IMR-90 (cell line): ENCODE results near the gene THSD8.
A peak's percentile ranks its signal among the peaks of the same experiment; 100 is the strongest.

Experiments used
- BHLHE40 ChIP-seq: fragments of 150-350 bp; IDR thresholded peaks from 2 replicates; pipeline ENCODE4 v1.6.1; 2016; ENCODE audit warnings: mild to moderate bottlenecking, low read depth, low read length
- CEBPB ChIP-seq: IDR thresholded peaks from 2 replicates; pipeline ENCODE4 v1.6.1; 2012; ENCODE audit warnings: low read depth, low read length, improper control_type of control experiment
- CTCF ChIP-seq: conservative IDR thresholded peaks from 2 replicates; pipeline ENCODE4 v1.5.1; 2012; ENCODE audit warnings: mild to moderate bottlenecking, low read depth, low read length, improper control_type of control experiment
- FOS ChIP-seq: fragments of 150-350 bp; IDR thresholded peaks from 2 replicates; pipeline ENCODE4 v1.6.1; 2016; ENCODE audit warnings: low read depth, low read length
- MAFK ChIP-seq: IDR thresholded peaks from 2 replicates; pipeline ENCODE4 v1.6.1; 2012; ENCODE audit warnings: low read depth, low read length, improper control_type of control experiment
- POLR2A ChIP-seq: IDR thresholded peaks from 2 replicates; pipeline ENCODE4 v1.6.1; 2012; ENCODE audit warnings: mild to moderate bottlenecking, low read depth, low read length
- RAD21 ChIP-seq: IDR thresholded peaks from 2 replicates; pipeline ENCODE4 v1.6.1; 2012; ENCODE audit warnings: low read length, improper control_type of control experiment
- RCOR1 ChIP-seq: IDR thresholded peaks from 2 replicates; pipeline ENCODE4 v1.6.1; 2012; ENCODE audit warnings: mild to moderate bottlenecking, low read length, improper control_type of control experiment; ENCODE audit not compliant: insufficient replicate concordance
- RFX5 ChIP-seq: IDR thresholded peaks from 2 replicates; pipeline ENCODE4 v1.8.0; 2012; ENCODE audit warnings: low read depth, mild to moderate bottlenecking, low read length, moderate library complexity
- SMC3 ChIP-seq: fragments of 150-350 bp; IDR thresholded peaks from 2 replicates; pipeline ENCODE4 v1.6.1; 2016; ENCODE audit warnings: low read depth, mild to moderate bottlenecking, antibody characterized with exemption, low read length, moderate library complexity
- TF ChIP-seq, protein P1 (sequence below): fragments of 150-350 bp; IDR thresholded peaks from 2 replicates; pipeline ENCODE4 v1.6.1; 2017; ENCODE audit warnings: mild to moderate bottlenecking, antibody characterized with exemption, low read length, low read depth

- TF ChIP-seq CTCF, result peak; percentile 98
- no peak for TF ChIP-seq CEBPB
- TF ChIP-seq FOS, result no peak
- TF ChIP-seq SMC3, result peak; percentile 89
- no peak for TF ChIP-seq RCOR1
- peak; percentile 96 for TF ChIP-seq RAD21
- TF ChIP-seq POLR2A, result no peak
- TF ChIP-seq MAFK, result no peak
- TF ChIP-seq, protein P1, sequence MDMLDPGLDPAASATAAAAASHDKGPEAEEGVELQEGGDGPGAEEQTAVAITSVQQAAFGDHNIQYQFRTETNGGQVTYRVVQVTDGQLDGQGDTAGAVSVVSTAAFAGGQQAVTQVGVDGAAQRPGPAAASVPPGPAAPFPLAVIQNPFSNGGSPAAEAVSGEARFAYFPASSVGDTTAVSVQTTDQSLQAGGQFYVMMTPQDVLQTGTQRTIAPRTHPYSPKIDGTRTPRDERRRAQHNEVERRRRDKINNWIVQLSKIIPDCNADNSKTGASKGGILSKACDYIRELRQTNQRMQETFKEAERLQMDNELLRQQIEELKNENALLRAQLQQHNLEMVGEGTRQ, result peak; percentile 73
- TF ChIP-seq RFX5, result no peak
- peak; percentile 36; the same call in 1 of the 2 replicates for TF ChIP-seq BHLHE40
Measured at GRCh38 chr19:12847159-12848139, 45.6 kb downstream of the THSD8 start.
